Astrocyte (in vitro differentiated cells and primary cell): ENCODE measurements around the gene P2RX1.

Source experiments
- EZH2 ChIP-seq: IDR thresholded peaks from 2 replicates; pipeline ENCODE4 v1.6.1; 2012; ENCODE audit warnings: mild to moderate bottlenecking, low read length, inconsistent platforms; ENCODE audit not compliant: insufficient read depth
- TF ChIP-seq, protein P1 (sequence below): IDR thresholded peaks from 2 replicates; pipeline ENCODE4 v1.5.1; 2011; ENCODE audit warnings: low read depth, mild to moderate bottlenecking, inconsistent platforms, low read length, moderate library complexity; ENCODE audit not compliant: insufficient read depth

DNA sequence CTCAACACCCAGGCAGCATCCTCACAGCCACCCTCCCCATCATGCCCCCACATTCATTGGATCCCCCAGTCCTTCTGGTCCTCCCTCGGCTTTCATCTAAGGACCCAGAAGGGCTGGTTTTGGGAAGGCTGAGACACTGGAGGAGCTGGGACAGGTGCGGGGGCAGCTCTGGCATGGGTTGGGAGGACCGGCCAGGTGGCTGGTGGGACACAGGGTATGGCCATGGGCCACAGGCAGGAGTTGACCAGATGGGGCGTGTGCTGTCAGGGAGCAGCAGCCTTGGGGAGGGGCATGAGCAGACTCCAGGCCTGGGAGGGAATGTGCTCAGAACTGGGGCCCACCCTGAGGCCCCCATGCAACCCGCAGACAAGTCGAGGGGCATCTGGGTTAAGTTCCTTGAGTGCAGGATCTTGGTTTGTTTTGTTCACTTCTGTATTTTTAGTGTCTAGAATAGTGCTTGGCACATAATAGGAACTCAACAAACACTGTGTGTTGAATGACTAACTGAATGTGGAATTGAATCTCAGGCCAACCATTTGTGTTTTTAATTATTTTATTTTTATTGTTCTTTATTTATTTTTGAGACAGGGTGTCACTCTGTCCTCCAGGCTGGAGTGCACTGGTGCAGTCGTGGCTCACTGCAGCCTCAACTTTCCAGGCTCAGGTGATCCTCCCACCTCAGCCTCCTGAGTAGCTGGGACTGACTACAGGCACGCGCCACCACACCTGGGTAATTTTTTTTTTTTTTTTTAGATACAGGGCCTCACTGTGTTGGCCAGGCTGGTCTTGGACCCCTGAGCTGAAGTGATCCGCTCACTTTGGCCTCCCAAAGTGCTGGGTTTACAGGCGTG lies 5.6 kb downstream of the P2RX1 start:
- TF ChIP-seq, protein P1, sequence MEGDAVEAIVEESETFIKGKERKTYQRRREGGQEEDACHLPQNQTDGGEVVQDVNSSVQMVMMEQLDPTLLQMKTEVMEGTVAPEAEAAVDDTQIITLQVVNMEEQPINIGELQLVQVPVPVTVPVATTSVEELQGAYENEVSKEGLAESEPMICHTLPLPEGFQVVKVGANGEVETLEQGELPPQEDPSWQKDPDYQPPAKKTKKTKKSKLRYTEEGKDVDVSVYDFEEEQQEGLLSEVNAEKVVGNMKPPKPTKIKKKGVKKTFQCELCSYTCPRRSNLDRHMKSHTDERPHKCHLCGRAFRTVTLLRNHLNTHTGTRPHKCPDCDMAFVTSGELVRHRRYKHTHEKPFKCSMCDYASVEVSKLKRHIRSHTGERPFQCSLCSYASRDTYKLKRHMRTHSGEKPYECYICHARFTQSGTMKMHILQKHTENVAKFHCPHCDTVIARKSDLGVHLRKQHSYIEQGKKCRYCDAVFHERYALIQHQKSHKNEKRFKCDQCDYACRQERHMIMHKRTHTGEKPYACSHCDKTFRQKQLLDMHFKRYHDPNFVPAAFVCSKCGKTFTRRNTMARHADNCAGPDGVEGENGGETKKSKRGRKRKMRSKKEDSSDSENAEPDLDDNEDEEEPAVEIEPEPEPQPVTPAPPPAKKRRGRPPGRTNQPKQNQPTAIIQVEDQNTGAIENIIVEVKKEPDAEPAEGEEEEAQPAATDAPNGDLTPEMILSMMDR: no peak
- TF ChIP-seq EZH2: no peak
